ENCODE measurements around the gene MRPS9. TPM values are rescaled to one million over a fixed set of nuclear protein-coding genes. Genes with fewer than 3 reads are reported as not detected.

The MRPS9 gene
- total and polyA plus RNA-seq, 2 experiments from 2014 or later, result 64.7 to 78.9 TPM

DNA sequence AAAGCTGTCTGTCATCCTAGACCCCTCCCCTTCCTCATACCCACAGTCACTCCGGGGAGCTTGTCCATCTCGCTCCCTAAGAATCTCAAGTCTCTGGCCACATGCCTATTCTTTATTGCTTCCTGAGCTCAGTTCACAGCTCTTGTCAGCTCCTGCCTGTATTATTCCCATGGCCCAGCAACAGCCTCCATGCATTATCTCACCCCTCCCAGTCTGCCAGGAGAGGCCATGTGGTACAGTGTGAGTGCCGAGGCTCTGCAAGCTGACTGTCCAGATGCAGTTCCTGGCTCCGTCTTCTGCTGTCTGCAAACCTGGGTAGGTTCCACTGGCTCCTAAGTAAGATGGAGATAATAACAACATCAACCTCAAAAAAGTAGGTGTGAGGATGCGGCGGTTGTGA, 79.7 kb downstream of the MRPS9 start:
- Mint-ChIP-seq H3K27me3 (ENCODE audit: insufficient read depth, low read depth, poor library complexity) (peaks cover 3% of the 10 kb centered on the region), H3K27ac (no peak overlapping the region), H3K36me3 (ENCODE audit: low read depth) (no peaks in the 10 kb centered on the region), H3K4me1 (peaks cover 7% of the 10 kb centered on the region), H3K9me3 (no peaks in the 10 kb centered on the region), H3K4me3 (no peak overlapping the region)
- Histone ChIP-seq H3K27ac (ENCODE audit: low read depth) (no peak overlapping the region), H3K4me3 (no peak overlapping the region), H3K4me2 (no peak overlapping the region), H2AFZ (no peak overlapping the region), H4K20me1 (replicated peaks; ENCODE audit: insufficient read depth) (no peaks in the 10 kb centered on the region), H3K36me3 (ENCODE audit: insufficient read depth) (no peaks in the 10 kb centered on the region), H3K79me2 (replicated peaks; ENCODE audit: insufficient read depth) (no peaks in the 10 kb centered on the region), H3K9me2 (ENCODE audit: insufficient read depth) (no peaks in the 10 kb centered on the region), H3K4me1 (ENCODE audit: insufficient read depth) (no peaks in the 10 kb centered on the region), H3K27me3 (ENCODE audit: insufficient read depth) (no peaks in the 10 kb centered on the region), H3F3A (replicated peaks; ENCODE audit: low read depth) (no peaks in the 10 kb centered on the region)
- TF ChIP-seq, protein P1, sequence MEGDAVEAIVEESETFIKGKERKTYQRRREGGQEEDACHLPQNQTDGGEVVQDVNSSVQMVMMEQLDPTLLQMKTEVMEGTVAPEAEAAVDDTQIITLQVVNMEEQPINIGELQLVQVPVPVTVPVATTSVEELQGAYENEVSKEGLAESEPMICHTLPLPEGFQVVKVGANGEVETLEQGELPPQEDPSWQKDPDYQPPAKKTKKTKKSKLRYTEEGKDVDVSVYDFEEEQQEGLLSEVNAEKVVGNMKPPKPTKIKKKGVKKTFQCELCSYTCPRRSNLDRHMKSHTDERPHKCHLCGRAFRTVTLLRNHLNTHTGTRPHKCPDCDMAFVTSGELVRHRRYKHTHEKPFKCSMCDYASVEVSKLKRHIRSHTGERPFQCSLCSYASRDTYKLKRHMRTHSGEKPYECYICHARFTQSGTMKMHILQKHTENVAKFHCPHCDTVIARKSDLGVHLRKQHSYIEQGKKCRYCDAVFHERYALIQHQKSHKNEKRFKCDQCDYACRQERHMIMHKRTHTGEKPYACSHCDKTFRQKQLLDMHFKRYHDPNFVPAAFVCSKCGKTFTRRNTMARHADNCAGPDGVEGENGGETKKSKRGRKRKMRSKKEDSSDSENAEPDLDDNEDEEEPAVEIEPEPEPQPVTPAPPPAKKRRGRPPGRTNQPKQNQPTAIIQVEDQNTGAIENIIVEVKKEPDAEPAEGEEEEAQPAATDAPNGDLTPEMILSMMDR (conservative IDR thresholded peaks at IDR 0.05; ENCODE audit: low read depth in 2 of 2), result no peak
- TF ChIP-seq, protein P2, sequence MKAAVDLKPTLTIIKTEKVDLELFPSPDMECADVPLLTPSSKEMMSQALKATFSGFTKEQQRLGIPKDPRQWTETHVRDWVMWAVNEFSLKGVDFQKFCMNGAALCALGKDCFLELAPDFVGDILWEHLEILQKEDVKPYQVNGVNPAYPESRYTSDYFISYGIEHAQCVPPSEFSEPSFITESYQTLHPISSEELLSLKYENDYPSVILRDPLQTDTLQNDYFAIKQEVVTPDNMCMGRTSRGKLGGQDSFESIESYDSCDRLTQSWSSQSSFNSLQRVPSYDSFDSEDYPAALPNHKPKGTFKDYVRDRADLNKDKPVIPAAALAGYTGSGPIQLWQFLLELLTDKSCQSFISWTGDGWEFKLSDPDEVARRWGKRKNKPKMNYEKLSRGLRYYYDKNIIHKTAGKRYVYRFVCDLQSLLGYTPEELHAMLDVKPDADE (IDR thresholded peaks at IDR 0.05), result no peak
- no peak for TF ChIP-seq ZNF114 (CRISPR knock-in tag; IDR thresholded peaks at IDR 0.05)
- no peak for TF ChIP-seq POLR2AphosphoS5 (IDR thresholded peaks at IDR 0.05; ENCODE audit: low read depth)
- TF ChIP-seq EZH2phosphoT487 (IDR thresholded peaks at IDR 0.05; ENCODE audit: unreplicated experiment), result no peak
- TF ChIP-seq CREB1 (CRISPR knock-in tag; IDR thresholded peaks at IDR 0.05; ENCODE audit: low read depth), result no peak
- no peak for TF ChIP-seq ZNF331 (CRISPR knock-in tag; IDR thresholded peaks at IDR 0.05; ENCODE audit: low read depth)
- no peak for TF ChIP-seq JUNB (IDR thresholded peaks at IDR 0.05; ENCODE audit: unreplicated experiment)
- TF ChIP-seq NANOG (IDR thresholded peaks at IDR 0.05; ENCODE audit: borderline replicate concordance), result no peak
- no peak for TF ChIP-seq STAT1 (IDR thresholded peaks at IDR 0.05; ENCODE audit: unreplicated experiment)
- TF ChIP-seq EZH2 (IDR thresholded peaks at IDR 0.05; ENCODE audit: low read depth, unreplicated experiment), result no peak
- TF ChIP-seq, protein P3, sequence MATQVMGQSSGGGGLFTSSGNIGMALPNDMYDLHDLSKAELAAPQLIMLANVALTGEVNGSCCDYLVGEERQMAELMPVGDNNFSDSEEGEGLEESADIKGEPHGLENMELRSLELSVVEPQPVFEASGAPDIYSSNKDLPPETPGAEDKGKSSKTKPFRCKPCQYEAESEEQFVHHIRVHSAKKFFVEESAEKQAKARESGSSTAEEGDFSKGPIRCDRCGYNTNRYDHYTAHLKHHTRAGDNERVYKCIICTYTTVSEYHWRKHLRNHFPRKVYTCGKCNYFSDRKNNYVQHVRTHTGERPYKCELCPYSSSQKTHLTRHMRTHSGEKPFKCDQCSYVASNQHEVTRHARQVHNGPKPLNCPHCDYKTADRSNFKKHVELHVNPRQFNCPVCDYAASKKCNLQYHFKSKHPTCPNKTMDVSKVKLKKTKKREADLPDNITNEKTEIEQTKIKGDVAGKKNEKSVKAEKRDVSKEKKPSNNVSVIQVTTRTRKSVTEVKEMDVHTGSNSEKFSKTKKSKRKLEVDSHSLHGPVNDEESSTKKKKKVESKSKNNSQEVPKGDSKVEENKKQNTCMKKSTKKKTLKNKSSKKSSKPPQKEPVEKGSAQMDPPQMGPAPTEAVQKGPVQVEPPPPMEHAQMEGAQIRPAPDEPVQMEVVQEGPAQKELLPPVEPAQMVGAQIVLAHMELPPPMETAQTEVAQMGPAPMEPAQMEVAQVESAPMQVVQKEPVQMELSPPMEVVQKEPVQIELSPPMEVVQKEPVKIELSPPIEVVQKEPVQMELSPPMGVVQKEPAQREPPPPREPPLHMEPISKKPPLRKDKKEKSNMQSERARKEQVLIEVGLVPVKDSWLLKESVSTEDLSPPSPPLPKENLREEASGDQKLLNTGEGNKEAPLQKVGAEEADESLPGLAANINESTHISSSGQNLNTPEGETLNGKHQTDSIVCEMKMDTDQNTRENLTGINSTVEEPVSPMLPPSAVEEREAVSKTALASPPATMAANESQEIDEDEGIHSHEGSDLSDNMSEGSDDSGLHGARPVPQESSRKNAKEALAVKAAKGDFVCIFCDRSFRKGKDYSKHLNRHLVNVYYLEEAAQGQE (IDR thresholded peaks at IDR 0.05; ENCODE audit: unreplicated experiment), result no peak
- TF ChIP-seq, protein P4, sequence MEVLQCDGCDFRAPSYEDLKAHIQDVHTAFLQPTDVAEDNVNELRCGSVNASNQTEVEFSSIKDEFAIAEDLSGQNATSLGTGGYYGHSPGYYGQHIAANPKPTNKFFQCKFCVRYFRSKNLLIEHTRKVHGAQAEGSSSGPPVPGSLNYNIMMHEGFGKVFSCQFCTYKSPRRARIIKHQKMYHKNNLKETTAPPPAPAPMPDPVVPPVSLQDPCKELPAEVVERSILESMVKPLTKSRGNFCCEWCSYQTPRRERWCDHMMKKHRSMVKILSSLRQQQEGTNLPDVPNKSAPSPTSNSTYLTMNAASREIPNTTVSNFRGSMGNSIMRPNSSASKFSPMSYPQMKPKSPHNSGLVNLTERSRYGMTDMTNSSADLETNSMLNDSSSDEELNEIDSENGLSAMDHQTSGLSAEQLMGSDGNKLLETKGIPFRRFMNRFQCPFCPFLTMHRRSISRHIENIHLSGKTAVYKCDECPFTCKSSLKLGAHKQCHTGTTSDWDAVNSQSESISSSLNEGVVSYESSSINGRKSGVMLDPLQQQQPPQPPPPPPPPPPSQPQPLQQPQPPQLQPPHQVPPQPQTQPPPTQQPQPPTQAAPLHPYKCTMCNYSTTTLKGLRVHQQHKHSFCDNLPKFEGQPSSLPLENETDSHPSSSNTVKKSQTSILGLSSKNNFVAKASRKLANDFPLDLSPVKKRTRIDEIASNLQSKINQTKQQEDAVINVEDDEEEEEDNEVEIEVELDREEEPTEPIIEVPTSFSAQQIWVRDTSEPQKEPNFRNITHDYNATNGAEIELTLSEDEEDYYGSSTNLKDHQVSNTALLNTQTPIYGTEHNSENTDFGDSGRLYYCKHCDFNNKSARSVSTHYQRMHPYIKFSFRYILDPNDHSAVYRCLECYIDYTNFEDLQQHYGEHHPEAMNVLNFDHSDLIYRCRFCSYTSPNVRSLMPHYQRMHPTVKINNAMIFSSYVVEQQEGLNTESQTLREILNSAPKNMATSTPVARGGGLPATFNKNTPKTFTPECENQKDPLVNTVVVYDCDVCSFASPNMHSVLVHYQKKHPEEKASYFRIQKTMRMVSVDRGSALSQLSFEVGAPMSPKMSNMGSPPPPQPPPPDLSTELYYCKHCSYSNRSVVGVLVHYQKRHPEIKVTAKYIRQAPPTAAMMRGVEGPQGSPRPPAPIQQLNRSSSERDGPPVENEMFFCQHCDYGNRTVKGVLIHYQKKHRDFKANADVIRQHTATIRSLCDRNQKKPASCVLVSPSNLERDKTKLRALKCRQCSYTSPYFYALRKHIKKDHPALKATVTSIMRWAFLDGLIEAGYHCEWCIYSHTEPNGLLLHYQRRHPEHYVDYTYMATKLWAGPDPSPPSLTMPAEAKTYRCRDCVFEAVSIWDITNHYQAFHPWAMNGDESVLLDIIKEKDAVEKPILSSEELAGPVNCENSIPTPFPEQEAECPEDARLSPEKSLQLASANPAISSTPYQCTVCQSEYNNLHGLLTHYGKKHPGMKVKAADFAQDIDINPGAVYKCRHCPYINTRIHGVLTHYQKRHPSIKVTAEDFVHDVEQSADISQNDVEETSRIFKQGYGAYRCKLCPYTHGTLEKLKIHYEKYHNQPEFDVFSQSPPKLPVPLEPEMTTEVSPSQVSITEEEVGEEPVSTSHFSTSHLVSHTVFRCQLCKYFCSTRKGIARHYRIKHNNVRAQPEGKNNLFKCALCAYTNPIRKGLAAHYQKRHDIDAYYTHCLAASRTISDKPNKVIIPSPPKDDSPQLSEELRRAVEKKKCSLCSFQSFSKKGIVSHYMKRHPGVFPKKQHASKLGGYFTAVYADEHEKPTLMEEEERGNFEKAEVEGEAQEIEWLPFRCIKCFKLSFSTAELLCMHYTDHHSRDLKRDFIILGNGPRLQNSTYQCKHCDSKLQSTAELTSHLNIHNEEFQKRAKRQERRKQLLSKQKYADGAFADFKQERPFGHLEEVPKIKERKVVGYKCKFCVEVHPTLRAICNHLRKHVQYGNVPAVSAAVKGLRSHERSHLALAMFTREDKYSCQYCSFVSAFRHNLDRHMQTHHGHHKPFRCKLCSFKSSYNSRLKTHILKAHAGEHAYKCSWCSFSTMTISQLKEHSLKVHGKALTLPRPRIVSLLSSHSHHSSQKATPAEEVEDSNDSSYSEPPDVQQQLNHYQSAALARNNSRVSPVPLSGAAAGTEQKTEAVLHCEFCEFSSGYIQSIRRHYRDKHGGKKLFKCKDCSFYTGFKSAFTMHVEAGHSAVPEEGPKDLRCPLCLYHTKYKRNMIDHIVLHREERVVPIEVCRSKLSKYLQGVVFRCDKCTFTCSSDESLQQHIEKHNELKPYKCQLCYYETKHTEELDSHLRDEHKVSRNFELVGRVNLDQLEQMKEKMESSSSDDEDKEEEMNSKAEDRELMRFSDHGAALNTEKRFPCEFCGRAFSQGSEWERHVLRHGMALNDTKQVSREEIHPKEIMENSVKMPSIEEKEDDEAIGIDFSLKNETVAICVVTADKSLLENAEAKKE (CRISPR knock-in tag; IDR thresholded peaks at IDR 0.05), result no peak
- DNase-seq (ENCODE audit: low spot score) (no peak), ATAC-seq (no peak)

All from GM23338 (cell line).